GM12865 (cell line): Measurements from ENCODE around the gene ANKRD6.

ENCODE experiments used
- DNase-seq: peaks from one replicate; pipeline ENCODE4 v3.0.0; 2010; ENCODE audit warnings: low read depth
- H3K4me3 ChIP-seq: 2 replicates; pipeline ENCODE4 v1.5.1; 2011; ENCODE audit warnings: mild to moderate bottlenecking, low read depth, low read length, control low read depth
- TF ChIP-seq, protein P1 (sequence below): IDR thresholded peaks from 2 replicates; pipeline ENCODE4 v1.5.1; 2011; ENCODE audit warnings: low read length, control low read depth, low read depth, inconsistent platforms; ENCODE audit not compliant: insufficient read depth; ENCODE audit errors: missing control alignments

Gene ANKRD6

DNA sequence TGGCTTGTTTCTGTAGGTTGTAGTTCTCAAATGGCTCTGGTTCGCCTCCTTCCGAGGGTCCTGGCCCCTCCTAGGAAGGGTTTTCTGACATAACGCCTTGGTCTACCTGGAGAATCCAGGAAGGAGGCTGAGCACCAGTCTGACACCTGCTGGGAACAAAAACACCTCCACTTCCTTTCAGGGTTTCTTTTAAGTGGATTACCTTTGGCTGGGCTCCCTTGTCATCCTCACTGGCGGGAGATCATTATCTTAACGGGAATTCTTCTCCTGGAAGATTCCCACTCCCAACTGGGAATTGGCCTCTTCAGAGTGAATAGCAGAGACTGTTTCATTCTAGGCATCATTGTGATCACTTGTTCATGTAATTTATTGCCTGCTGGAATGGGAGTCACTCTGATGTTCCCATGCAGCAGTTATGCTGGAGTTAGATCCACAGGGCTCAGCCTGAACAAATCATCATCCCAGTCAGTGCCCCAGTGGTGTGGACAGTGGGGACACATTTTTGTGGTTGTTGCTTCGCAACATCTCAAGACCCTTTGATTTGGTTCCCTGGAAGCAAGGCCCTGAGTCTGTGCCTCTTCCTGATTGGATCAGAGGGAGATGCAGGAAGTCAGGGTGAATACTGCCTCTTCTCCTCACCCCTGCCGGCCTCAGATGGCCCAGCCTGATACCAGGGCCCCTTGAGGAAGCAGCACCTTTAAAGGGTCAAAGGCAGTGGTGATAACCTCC is 156.5 kb downstream of the ANKRD6 start:
- TF ChIP-seq, protein P1, sequence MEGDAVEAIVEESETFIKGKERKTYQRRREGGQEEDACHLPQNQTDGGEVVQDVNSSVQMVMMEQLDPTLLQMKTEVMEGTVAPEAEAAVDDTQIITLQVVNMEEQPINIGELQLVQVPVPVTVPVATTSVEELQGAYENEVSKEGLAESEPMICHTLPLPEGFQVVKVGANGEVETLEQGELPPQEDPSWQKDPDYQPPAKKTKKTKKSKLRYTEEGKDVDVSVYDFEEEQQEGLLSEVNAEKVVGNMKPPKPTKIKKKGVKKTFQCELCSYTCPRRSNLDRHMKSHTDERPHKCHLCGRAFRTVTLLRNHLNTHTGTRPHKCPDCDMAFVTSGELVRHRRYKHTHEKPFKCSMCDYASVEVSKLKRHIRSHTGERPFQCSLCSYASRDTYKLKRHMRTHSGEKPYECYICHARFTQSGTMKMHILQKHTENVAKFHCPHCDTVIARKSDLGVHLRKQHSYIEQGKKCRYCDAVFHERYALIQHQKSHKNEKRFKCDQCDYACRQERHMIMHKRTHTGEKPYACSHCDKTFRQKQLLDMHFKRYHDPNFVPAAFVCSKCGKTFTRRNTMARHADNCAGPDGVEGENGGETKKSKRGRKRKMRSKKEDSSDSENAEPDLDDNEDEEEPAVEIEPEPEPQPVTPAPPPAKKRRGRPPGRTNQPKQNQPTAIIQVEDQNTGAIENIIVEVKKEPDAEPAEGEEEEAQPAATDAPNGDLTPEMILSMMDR = no peak
- H3K4me3 ChIP-seq = no peak overlapping the region
- no peak for DNase-seq

DNA sequence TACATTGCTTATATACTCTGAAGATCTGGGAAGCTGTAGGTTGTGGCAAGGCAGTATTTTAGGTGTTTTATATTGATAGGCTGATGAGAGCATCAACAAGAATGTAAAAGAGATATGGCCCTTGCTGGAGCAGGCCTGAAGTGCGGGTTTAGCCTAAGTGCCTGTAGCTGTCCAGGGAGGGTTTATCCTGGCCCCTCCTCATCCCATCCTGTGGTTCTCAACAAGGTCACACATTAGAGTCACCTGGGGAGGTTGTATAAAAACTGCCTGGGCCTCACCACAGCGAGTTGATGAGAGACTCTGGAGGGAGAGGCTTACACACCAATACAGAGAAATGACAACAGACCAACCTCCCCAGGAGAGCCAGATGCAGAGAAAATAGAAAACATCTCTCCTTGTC is 157.2 kb downstream of the ANKRD6 start:
- no peak for DNase-seq
- TF ChIP-seq, protein P1 = no peak
- H3K4me3 ChIP-seq = no peak overlapping the region

- H3K4me3 ChIP-seq = no peak overlapping the region
- no peak for DNase-seq
- TF ChIP-seq, protein P1 = no peak
Measured at GRCh38 chr6:89591745-89592144, 158.8 kb downstream of the ANKRD6 start.

GRCh38 chr6:89596056-89596455 is 163.1 kb downstream of the ANKRD6 start:
- TF ChIP-seq, protein P1 = no peak
- DNase-seq = peak; percentile 74
- H3K4me3 ChIP-seq = no peak overlapping the region

DNA sequence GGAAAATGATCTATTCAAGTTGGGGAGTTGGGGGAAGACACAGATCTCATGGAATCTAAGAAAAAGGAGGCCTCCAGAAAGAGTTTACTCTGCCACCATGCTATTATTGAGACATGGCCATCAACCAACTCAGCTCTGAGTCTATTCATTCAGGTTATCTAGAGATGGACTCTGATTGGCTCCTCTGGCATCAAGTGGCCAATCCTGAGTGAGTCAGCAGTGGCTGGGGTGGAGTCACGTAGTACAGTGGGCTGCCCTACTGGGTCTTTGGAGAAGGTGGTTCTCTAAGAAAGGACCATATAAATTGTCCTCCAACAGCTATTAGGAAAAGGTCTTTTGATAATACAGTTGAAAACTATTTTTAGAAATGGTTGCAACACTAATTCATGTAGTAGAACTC is 163.5 kb downstream of the ANKRD6 start:
- TF ChIP-seq, protein P1 = no peak
- no peak for DNase-seq
- no peak overlapping the region for H3K4me3 ChIP-seq

DNA sequence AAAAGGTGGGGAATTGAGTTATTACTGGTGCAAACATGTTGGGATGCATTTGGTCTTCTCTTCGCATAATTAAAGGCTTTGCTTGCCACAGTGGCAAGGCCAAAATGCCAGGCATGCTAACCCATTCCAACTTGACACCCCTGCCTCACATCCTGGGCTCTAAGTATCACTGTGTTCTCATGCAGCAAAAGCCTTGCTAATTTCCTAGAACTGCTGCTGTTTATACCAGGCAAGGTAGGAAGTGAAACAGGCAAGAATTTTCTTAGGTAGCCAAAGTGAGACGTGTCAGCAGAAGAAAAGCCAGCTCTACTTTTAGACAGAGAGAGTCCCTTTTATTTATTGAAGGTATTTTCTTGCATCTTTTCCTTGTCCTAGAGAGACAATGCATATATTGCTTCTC is 164.4 kb downstream of the ANKRD6 start:
- DNase-seq = no peak

More for the DNA sequence above, 164.4 kb downstream of the ANKRD6 start:
- TF ChIP-seq, protein P1 = no peak
- H3K4me3 ChIP-seq = no peak overlapping the region
